IMR-90 (cell line): Measurements from ENCODE around the gene GRB10. TPM values are rescaled to one million over a fixed set of nuclear protein-coding genes. Genes with fewer than 3 reads are reported as not detected.

Experiments
- ATAC-seq: fragments of 200-7000 bp; cut with Tn5 transposase; 2 replicates; pipeline ENCODE4 v1.9.1; 2020; ENCODE audit warnings: low read depth, mild to moderate bottlenecking, moderate library complexity
- BruUV-seq: library from RNA; stranded (reverse); fragments of 400-500 nt; replicated peaks from 2 replicates; lab custom pipeline; 2021; lab: Mats Ljungman, UMichigan
- CTCF ChIA-PET: fragments of 300-600 bp; formaldehyde crosslinking; extraction: SDS; loops from one replicate; lab custom pipeline; 2021; ENCODE audit warnings: antibody characterized with exemption; lab: Yijun Ruan, JAX
- POLR2A ChIA-PET: fragments of 300-600 bp; sonication (Branson Sonifier 250); formaldehyde crosslinking; loops from one replicate; lab custom pipeline; 2022; ENCODE audit warnings: antibody characterized with exemption; ENCODE audit not compliant: unreplicated experiment; lab: Charles Lee
- DNase-seq: peaks from one replicate; pipeline ENCODE4 v3.0.0; 2013
- H2AFZ ChIP-seq: replicated peaks from 2 replicates; pipeline ENCODE3; 2013; ENCODE audit warnings: low read length, mild to moderate bottlenecking; ENCODE audit not compliant: poor library complexity
- H2AK5ac ChIP-seq: 2 replicates; pipeline ENCODE4 v1.6.1; 2013; ENCODE audit warnings: low read depth, low read length, inconsistent platforms
- H2AK9ac ChIP-seq: replicated peaks from 2 replicates; pipeline ENCODE3; 2013; ENCODE audit warnings: mild to moderate bottlenecking, low read depth, low read length, moderate library complexity; ENCODE audit not compliant: poor library complexity
- H2BK120ac ChIP-seq: 2 replicates; pipeline ENCODE4 v1.6.1; 2013; ENCODE audit warnings: low read depth, low read length, inconsistent platforms
- H2BK15ac ChIP-seq: 3 replicates; pipeline ENCODE4 v1.6.1; 2013; ENCODE audit warnings: low read depth, low read length, inconsistent platforms
- H2BK20ac ChIP-seq: 2 replicates; pipeline ENCODE4 v1.6.1; 2013; ENCODE audit warnings: low read depth, mild to moderate bottlenecking, inconsistent platforms, low read length, moderate library complexity
- H2BK5ac ChIP-seq: 2 replicates; pipeline ENCODE4 v1.6.1; 2013; ENCODE audit warnings: mild to moderate bottlenecking, low read depth, low read length, inconsistent platforms; ENCODE audit not compliant: poor library complexity, severe bottlenecking
- H3K14ac ChIP-seq: replicated peaks from 2 replicates; pipeline ENCODE4 v1.6.1; 2013; ENCODE audit warnings: low read depth, low read length, inconsistent platforms
- H3K18ac ChIP-seq: 2 replicates; pipeline ENCODE4 v1.6.1; 2013; ENCODE audit warnings: low read depth, low read length, control low read depth
- H3K23ac ChIP-seq: 2 replicates; pipeline ENCODE4 v1.6.1; 2013; ENCODE audit warnings: low read depth, low read length, inconsistent platforms
- H3K27ac ChIP-seq: 2 replicates; pipeline ENCODE4 v1.5.1; 2013; ENCODE audit warnings: mild to moderate bottlenecking, control low read depth, low read length; ENCODE audit not compliant: insufficient read depth
- H3K27me3 ChIP-seq: 2 replicates; pipeline ENCODE4 v1.6.1; 2013; ENCODE audit warnings: low read length; ENCODE audit not compliant: control insufficient read depth, insufficient read depth
- H3K36me3 ChIP-seq: 2 replicates; pipeline ENCODE4 v1.6.1; 2013; ENCODE audit warnings: low read length, mixed read lengths; ENCODE audit not compliant: control insufficient read depth, insufficient read depth
- H3K4ac ChIP-seq: 2 replicates; pipeline ENCODE4 v1.6.1; 2013; ENCODE audit warnings: low read depth, low read length, inconsistent platforms
- H3K4me1 ChIP-seq: 2 replicates; pipeline ENCODE4 v1.6.1; 2013; ENCODE audit warnings: low read length, mixed read lengths; ENCODE audit not compliant: control insufficient read depth, insufficient read depth
- H3K4me2 ChIP-seq: 2 replicates; pipeline ENCODE4 v1.6.1; 2013; ENCODE audit warnings: low read depth, mild to moderate bottlenecking, control low read depth, low read length, moderate library complexity
- H3K4me3 ChIP-seq: 2 replicates; pipeline ENCODE4 v1.5.1; 2013; ENCODE audit warnings: low read depth, mild to moderate bottlenecking, control low read depth, low read length, moderate library complexity; ENCODE audit not compliant: insufficient read depth
- H3K56ac ChIP-seq: 2 replicates; pipeline ENCODE4 v1.6.1; 2013; ENCODE audit warnings: low read length, inconsistent platforms; ENCODE audit not compliant: insufficient read depth; ENCODE audit errors: extremely low read depth
- H3K79me1 ChIP-seq, 2 experiments: 2 replicates each; pipeline ENCODE4 v1.6.1; 2013; ENCODE audit warnings: low read length in 2 of 2, inconsistent platforms in 1 of 2, low read depth in 1 of 2
- H3K9ac ChIP-seq: 2 replicates; pipeline ENCODE4 v1.6.1; 2013; ENCODE audit warnings: low read depth, low read length, control low read depth
- H3K9me1 ChIP-seq: 2 replicates; pipeline ENCODE4 v1.6.1; 2013; ENCODE audit warnings: low read length, inconsistent platforms; ENCODE audit not compliant: insufficient read depth
- H3K9me3 ChIP-seq: 2 replicates; pipeline ENCODE4 v1.6.1; 2013; ENCODE audit warnings: low read length; ENCODE audit not compliant: control insufficient read depth, insufficient read depth
- H4K20me1 ChIP-seq: 2 replicates; pipeline ENCODE4 v1.6.1; 2013; ENCODE audit warnings: low read length, inconsistent platforms; ENCODE audit not compliant: insufficient read depth
- H4K5ac ChIP-seq: 2 replicates; pipeline ENCODE4 v1.6.1; 2013; ENCODE audit warnings: mild to moderate bottlenecking, low read depth, low read length, control low read depth
- H4K8ac ChIP-seq, 2 experiments: 2 replicates each; pipeline ENCODE4 v1.6.1; 2013; ENCODE audit warnings: low read depth in 2 of 2, low read length in 2 of 2, control low read depth in 1 of 2, inconsistent platforms in 1 of 2
- H4K91ac ChIP-seq: 2 replicates; pipeline ENCODE4 v1.6.1; 2013; ENCODE audit warnings: low read depth, low read length, inconsistent platforms; ENCODE audit not compliant: insufficient read depth
- BHLHE40 ChIP-seq: fragments of 150-350 bp; IDR thresholded peaks from 2 replicates; pipeline ENCODE4 v1.6.1; 2016; ENCODE audit warnings: mild to moderate bottlenecking, low read depth, low read length
- CEBPB ChIP-seq: IDR thresholded peaks from 2 replicates; pipeline ENCODE4 v1.6.1; 2012; ENCODE audit warnings: low read depth, low read length, improper control_type of control experiment
- CHD1 ChIP-seq: IDR thresholded peaks from 2 replicates; pipeline ENCODE4 v1.6.1; 2012; ENCODE audit warnings: low read depth, low read length, improper control_type of control experiment
- FOS ChIP-seq: fragments of 150-350 bp; IDR thresholded peaks from 2 replicates; pipeline ENCODE4 v1.6.1; 2016; ENCODE audit warnings: low read depth, low read length
- MXI1 ChIP-seq: IDR thresholded peaks from 2 replicates; pipeline ENCODE4 v1.6.1; 2012; ENCODE audit warnings: low read depth, mild to moderate bottlenecking, low read length, moderate library complexity, borderline replicate concordance
- NFE2L2 ChIP-seq: fragments of 150-350 bp; IDR thresholded peaks from 2 replicates; pipeline ENCODE4 v1.6.1; 2016; ENCODE audit warnings: low read depth, mild to moderate bottlenecking, low read length
- POLR2A ChIP-seq: IDR thresholded peaks from 2 replicates; pipeline ENCODE4 v1.6.1; 2012; ENCODE audit warnings: mild to moderate bottlenecking, low read depth, low read length
- RAD21 ChIP-seq: IDR thresholded peaks from 2 replicates; pipeline ENCODE4 v1.6.1; 2012; ENCODE audit warnings: low read length, improper control_type of control experiment
- RCOR1 ChIP-seq: IDR thresholded peaks from 2 replicates; pipeline ENCODE4 v1.6.1; 2012; ENCODE audit warnings: mild to moderate bottlenecking, low read length, improper control_type of control experiment; ENCODE audit not compliant: insufficient replicate concordance
- RFX5 ChIP-seq: IDR thresholded peaks from 2 replicates; pipeline ENCODE4 v1.8.0; 2012; ENCODE audit warnings: low read depth, mild to moderate bottlenecking, low read length, moderate library complexity
- SMC3 ChIP-seq: fragments of 150-350 bp; IDR thresholded peaks from 2 replicates; pipeline ENCODE4 v1.6.1; 2016; ENCODE audit warnings: low read depth, mild to moderate bottlenecking, antibody characterized with exemption, low read length, moderate library complexity
- WGBS, 2 experiments: methylation state at CpG; one replicate each; pipeline versions ENCODE4 v1.1.5 to v1.1.7; 2013; ENCODE audit warnings: missing lambda C conversion rate in 2 of 2; ENCODE audit not compliant: insufficient read length in 1 of 2; ENCODE audit errors: extremely low coverage in 2 of 2; 5-methylcytosine and 5-hydroxymethylcytosine counted together
- dilution Hi-C: fragments of 300-500 bp; cut with HindIII; formaldehyde crosslinking; loops from one replicate; pipeline ENCODE4 v1.14.3; 2018; ENCODE audit warnings: low sequenced_read_pairs; ENCODE audit not compliant: unreplicated experiment
- in situ Hi-C: fragments of 300-500 bp; cut with MboI; formaldehyde crosslinking; loops from 3 replicates; pipeline ENCODE4 v1.14.3; 2019; ENCODE audit warnings: low sequenced_read_pairs, inconsistent platforms, mixed read lengths
- intact Hi-C: fragments of 100-400 bp; cut with micrococcal nuclease; formaldehyde crosslinking; loops from 2 replicates; pipeline ENCODE4 v1.10.0; 2022
- polyA plus RNA-seq, 3 experiments: library from polyadenylated mRNA; depleted of rRNA; stranded (reverse); fragments of >200 nt; gene quantifications; 2 replicates each; pipeline ENCODE4 v1.2.3, GENCODE V29; 2012; ENCODE audit warnings: low replicate concordance in 1 of 3
- total RNA-seq: library from RNA; depleted of rRNA; stranded (reverse); fragments of >200 nt; gene quantifications from 2 replicates; pipeline ENCODE4 v1.2.3, GENCODE V29; 2012
- TF ChIP-seq, protein P1 (sequence below): fragments of 150-350 bp; IDR thresholded peaks from 2 replicates; pipeline ENCODE4 v1.6.1; 2016; ENCODE audit warnings: low read depth, mild to moderate bottlenecking, low read length, moderate library complexity, borderline replicate concordance

The GRB10 gene
- total and polyA plus RNA-seq, 2 of the 4 experiments (the other 2 are of a cell fraction) = 6.3 to 15.1 TPM

DNA sequence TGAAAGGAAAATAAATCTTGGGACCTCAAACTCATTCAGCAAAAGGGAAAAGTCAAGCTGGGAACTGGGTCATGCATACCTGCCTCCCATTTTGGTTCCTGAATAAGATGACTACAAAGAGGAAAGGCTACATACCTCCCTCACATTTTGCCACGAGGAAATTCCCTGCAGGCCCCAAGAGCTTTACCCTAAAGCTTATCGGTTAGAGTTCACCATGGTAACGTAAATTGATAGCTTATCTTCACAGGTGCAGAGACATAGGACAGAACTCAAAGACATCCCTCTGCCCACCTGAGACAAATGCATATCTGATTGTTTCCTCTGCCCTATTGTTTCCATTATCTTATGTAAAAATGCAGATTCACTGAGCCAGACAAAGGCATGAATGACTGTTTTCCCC is 31.5 kb upstream of the GRB10 start:
- in situ Hi-C loops = no loop called here
- H3K4me1 ChIP-seq = no peaks in the 10 kb centered on the region
- H4K8ac ChIP-seq = no peak overlapping the region
- no peak for ATAC-seq
- POLR2A ChIA-PET = no interaction called here
- intact Hi-C loops = no loop called here
- BruUV-seq = no TSS peak
- TF ChIP-seq BHLHE40 = no peak
- TF ChIP-seq RAD21 = no peak
- no peak for TF ChIP-seq RCOR1
- TF ChIP-seq CHD1 = no peak
- TF ChIP-seq, protein P1, sequence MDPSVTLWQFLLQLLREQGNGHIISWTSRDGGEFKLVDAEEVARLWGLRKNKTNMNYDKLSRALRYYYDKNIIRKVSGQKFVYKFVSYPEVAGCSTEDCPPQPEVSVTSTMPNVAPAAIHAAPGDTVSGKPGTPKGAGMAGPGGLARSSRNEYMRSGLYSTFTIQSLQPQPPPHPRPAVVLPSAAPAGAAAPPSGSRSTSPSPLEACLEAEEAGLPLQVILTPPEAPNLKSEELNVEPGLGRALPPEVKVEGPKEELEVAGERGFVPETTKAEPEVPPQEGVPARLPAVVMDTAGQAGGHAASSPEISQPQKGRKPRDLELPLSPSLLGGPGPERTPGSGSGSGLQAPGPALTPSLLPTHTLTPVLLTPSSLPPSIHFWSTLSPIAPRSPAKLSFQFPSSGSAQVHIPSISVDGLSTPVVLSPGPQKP = no peak
- no peak for TF ChIP-seq SMC3
- TF ChIP-seq FOS = no peak
- no peak for TF ChIP-seq MXI1
- TF ChIP-seq CEBPB = no peak
- TF ChIP-seq RFX5 = no peak
- TF ChIP-seq NFE2L2 = no peak
- no peak for TF ChIP-seq POLR2A
- CTCF ChIA-PET = interaction anchor here (0.8 kb wide), 1 partner anchor 327 kb away, joined by 3 read pairs; no protein-coding TSS in a partner anchor
- H2BK15ac ChIP-seq = no peak overlapping the region
- no peaks in the 10 kb centered on the region; the same call in 1 of the 2 replicates for H3K9me1 ChIP-seq
- no peak overlapping the region for H2BK20ac ChIP-seq
- H2BK5ac ChIP-seq = no peak overlapping the region
- dilution Hi-C loops = no loop called here
- no peak for DNase-seq
- H3K36me3 ChIP-seq = no peaks in the 10 kb centered on the region
- no peak overlapping the region for H2AFZ ChIP-seq
- no peak overlapping the region for H3K9ac ChIP-seq
- no peak overlapping the region for H4K5ac ChIP-seq
- no peak overlapping the region for H3K18ac ChIP-seq
- no peaks in the 10 kb centered on the region for H3K79me1 ChIP-seq
- no peaks in the 10 kb centered on the region for H4K20me1 ChIP-seq
- no peak overlapping the region for H4K91ac ChIP-seq
- no peak overlapping the region for H3K4me2 ChIP-seq
- 44% methylated on average over 3 of the region's 3 CpGs; no CpG with 5 or more reads in 1 of the 2 experiments for WGBS, 2 experiments
- H2BK120ac ChIP-seq = no peak overlapping the region
- peaks cover 33% of the 10 kb centered on the region for H3K27me3 ChIP-seq
- no peak overlapping the region for H3K4me3 ChIP-seq
- H3K23ac ChIP-seq = no peak overlapping the region
- no peak overlapping the region for H3K14ac ChIP-seq
- H2AK9ac ChIP-seq = no peak overlapping the region
- H2AK5ac ChIP-seq = no peak overlapping the region
- H3K9me3 ChIP-seq = no peaks in the 10 kb centered on the region
- H3K4ac ChIP-seq = no peak overlapping the region
- no peak overlapping the region for H3K27ac ChIP-seq
- H3K56ac ChIP-seq = no peak overlapping the region
